ENCODE data around the gene CAMK2G.

The CAMK2G gene

DNA sequence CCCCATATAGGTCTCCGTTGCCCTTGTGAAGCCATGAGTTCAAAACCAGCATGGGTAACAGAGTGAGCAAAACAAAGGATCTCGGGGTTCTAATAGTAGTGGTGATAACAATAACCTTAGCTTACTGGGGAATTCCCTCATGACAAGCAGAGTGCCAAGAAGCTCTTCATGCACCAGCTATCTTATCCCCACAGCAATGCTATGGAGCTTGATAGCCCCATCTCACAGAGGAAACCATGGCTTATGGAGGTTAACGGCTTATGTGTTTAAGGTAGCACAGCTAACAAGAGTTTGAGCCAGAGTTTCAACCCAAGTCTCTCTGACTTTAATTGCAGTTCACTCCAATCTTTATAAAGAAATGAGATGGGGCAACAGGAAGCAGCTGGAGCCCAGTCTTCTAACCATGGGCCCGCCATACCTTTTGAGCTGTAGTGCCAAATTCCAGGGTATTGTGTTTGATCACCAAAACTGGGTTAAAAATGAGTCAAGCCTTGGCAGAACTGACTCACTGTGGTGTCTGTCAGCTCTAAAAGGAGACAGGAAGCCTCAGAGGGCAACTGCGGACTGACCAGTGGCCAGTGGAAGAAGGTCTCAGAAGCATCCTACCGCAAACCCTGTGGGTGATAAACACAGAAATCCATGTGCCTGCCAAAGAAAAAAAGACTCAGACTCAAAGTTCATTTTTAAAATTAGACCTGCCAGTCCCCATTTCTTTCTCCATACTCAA, 20.1 kb upstream of the CAMK2G start:
- Histone ChIP-seq H3K9me2 (ENCODE audit: low read depth, low read length) (no peaks in the 10 kb centered on the region), H3K4me1 (ENCODE audit: insufficient read depth, low read length, severe bottlenecking) (peaks cover 3% of the 10 kb centered on the region), H3K4me2 (ENCODE audit: low read length) (no peak overlapping the region), H2AFZ (ENCODE audit: low read length) (no peak overlapping the region), H3K9me3 (ENCODE audit: low read length) (no peaks in the 10 kb centered on the region), H3K36me3 (ENCODE audit: insufficient read depth, low read length) (no peaks in the 10 kb centered on the region), H4K20me1 (ENCODE audit: insufficient read depth, low read length) (no peaks in the 10 kb centered on the region), H3F3A (ENCODE audit: insufficient read depth, low read length) (no peaks in the 10 kb centered on the region), H3K79me2 (ENCODE audit: insufficient read depth, low read length) (no peaks in the 10 kb centered on the region), H3K4me3 (ENCODE audit: low read depth, low read length, poor library complexity, severe bottlenecking) (no peak overlapping the region), H3K9ac (ENCODE audit: low read length) (no peak overlapping the region), H3K27me3 (ENCODE audit: insufficient read depth, low read length) (0 out of 2 replicates have a peak, but pooled peaks cover 7% of the 10 kb centered on the region), H3K27ac (ENCODE audit: low read depth, low read length, poor library complexity, severe bottlenecking) (no peak overlapping the region)
- TF ChIP-seq, protein P1, sequence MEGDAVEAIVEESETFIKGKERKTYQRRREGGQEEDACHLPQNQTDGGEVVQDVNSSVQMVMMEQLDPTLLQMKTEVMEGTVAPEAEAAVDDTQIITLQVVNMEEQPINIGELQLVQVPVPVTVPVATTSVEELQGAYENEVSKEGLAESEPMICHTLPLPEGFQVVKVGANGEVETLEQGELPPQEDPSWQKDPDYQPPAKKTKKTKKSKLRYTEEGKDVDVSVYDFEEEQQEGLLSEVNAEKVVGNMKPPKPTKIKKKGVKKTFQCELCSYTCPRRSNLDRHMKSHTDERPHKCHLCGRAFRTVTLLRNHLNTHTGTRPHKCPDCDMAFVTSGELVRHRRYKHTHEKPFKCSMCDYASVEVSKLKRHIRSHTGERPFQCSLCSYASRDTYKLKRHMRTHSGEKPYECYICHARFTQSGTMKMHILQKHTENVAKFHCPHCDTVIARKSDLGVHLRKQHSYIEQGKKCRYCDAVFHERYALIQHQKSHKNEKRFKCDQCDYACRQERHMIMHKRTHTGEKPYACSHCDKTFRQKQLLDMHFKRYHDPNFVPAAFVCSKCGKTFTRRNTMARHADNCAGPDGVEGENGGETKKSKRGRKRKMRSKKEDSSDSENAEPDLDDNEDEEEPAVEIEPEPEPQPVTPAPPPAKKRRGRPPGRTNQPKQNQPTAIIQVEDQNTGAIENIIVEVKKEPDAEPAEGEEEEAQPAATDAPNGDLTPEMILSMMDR (IDR thresholded peaks at IDR 0.05; ENCODE audit: low read length) = no peak
- TF ChIP-seq EZH2 (IDR thresholded peaks at IDR 0.05; ENCODE audit: borderline replicate concordance, low read length) = no peak

DNA sequence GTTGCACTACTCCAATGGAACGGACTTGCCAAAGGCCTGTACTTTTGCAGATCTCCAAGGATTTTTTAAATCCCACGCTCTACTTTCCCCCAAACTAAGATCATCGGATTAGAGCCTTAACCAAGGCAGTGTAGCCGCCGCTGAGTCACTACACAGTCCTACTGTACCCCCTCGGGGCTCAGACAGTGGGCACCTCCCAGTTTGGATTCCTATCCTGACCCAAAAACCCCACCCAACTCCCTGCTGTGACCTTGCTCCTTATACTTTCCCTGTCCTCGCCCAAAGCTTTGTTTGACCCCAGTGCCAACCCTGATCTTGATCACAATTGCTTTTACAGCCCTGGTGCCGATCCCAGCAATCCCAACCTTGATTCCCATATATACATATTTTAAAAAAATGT, 19.1 kb upstream of the CAMK2G start:
- Histone ChIP-seq H3K9ac (ENCODE audit: low read length) (no peak overlapping the region), H3K4me3 (ENCODE audit: low read depth, low read length, poor library complexity, severe bottlenecking) (no peak overlapping the region), H3K79me2 (ENCODE audit: insufficient read depth, low read length) (no peaks in the 10 kb centered on the region), H3K27ac (ENCODE audit: low read depth, low read length, poor library complexity, severe bottlenecking) (no peak overlapping the region), H3K4me2 (ENCODE audit: low read length) (no peak overlapping the region), H4K20me1 (ENCODE audit: insufficient read depth, low read length) (no peaks in the 10 kb centered on the region), H3K9me2 (ENCODE audit: low read depth, low read length) (no peaks in the 10 kb centered on the region), H3K9me3 (ENCODE audit: low read length) (no peaks in the 10 kb centered on the region), H3K36me3 (ENCODE audit: insufficient read depth, low read length) (no peaks in the 10 kb centered on the region), H2AFZ (ENCODE audit: low read length) (no peak overlapping the region), H3F3A (ENCODE audit: insufficient read depth, low read length) (no peaks in the 10 kb centered on the region), H3K4me1 (ENCODE audit: insufficient read depth, low read length, severe bottlenecking) (peaks cover 3% of the 10 kb centered on the region), H3K27me3 (ENCODE audit: insufficient read depth, low read length) (0 out of 2 replicates have a peak, but pooled peaks cover 7% of the 10 kb centered on the region)
- TF ChIP-seq, protein P1 (IDR thresholded peaks at IDR 0.05; ENCODE audit: low read length) = no peak
- TF ChIP-seq EZH2 (IDR thresholded peaks at IDR 0.05; ENCODE audit: borderline replicate concordance, low read length) = no peak

DNA sequence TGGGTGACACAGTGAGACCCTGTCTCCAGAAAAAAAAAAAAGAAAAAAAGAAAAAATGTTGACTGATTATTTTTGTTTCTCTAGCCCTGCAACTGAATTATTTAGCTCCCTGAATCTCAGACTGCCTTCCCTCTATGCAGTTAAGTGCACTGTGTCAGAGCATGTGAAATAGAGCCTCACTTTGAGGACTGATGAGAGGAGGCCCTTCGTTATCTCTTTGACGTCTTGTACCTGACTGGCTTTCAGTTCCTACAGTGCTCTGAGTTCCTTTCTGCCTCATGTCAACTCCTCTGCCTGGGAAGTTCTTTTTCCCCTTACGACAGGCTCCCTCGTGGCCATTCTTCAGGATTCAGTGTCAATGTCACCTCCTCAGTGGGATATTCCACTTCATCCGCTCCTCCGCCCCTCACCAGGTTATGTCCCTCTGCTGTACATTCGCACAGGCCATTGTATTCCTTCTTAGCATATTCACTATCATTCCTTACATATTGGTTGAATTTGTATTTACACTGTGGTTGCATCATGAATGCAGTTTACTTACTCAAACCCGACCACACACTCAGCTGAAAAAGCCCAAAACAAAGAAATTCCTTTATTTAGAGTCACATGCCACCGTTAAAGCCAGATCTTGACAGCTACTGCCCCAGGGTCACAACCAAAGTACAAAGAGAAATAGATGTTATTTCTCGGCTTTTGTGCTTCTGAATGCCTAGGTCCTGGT, 18.1 kb upstream of the CAMK2G start:
- Histone ChIP-seq H3K9ac (ENCODE audit: low read length) (no peak overlapping the region), H3K4me1 (ENCODE audit: insufficient read depth, low read length, severe bottlenecking) (peaks cover 3% of the 10 kb centered on the region), H3K27me3 (ENCODE audit: insufficient read depth, low read length) (0 out of 2 replicates have a peak, but pooled peaks cover 7% of the 10 kb centered on the region), H3K9me3 (ENCODE audit: low read length) (no peaks in the 10 kb centered on the region), H2AFZ (ENCODE audit: low read length) (no peak overlapping the region), H3K36me3 (ENCODE audit: insufficient read depth, low read length) (no peaks in the 10 kb centered on the region), H3K9me2 (ENCODE audit: low read depth, low read length) (no peaks in the 10 kb centered on the region), H3K27ac (ENCODE audit: low read depth, low read length, poor library complexity, severe bottlenecking) (no peak overlapping the region), H3F3A (ENCODE audit: insufficient read depth, low read length) (no peaks in the 10 kb centered on the region), H3K4me2 (ENCODE audit: low read length) (no peak overlapping the region), H3K79me2 (ENCODE audit: insufficient read depth, low read length) (no peaks in the 10 kb centered on the region), H3K4me3 (ENCODE audit: low read depth, low read length, poor library complexity, severe bottlenecking) (no peak overlapping the region), H4K20me1 (ENCODE audit: insufficient read depth, low read length) (no peaks in the 10 kb centered on the region)
- TF ChIP-seq EZH2 (IDR thresholded peaks at IDR 0.05; ENCODE audit: borderline replicate concordance, low read length) = no peak
- TF ChIP-seq, protein P1 (IDR thresholded peaks at IDR 0.05; ENCODE audit: low read length) = no peak
